Subcutaneous abdominal adipose tissue (tissue), 5 donors: Measurements from ENCODE around the gene WNK2.
"Not testable (repeated sequence)": the region's sequence is repeated elsewhere in the genome, so short reads cannot be mapped to it uniquely, and the experiment has no call there.

Experiments used
- H3K27ac ChIP-seq: one replicate; pipeline ENCODE4 v1.7.0; 2013; ENCODE audit warnings: low read depth, mild to moderate bottlenecking, inconsistent platforms, low read length, moderate library complexity
- H3K27me3 ChIP-seq, 5 donors: one replicate each; pipeline ENCODE4 v1.7.0; 2013; ENCODE audit warnings: low read length in 5 of 5, inconsistent platforms in 1 of 5; ENCODE audit not compliant: control insufficient read depth in 5 of 5, insufficient read depth in 4 of 5
- H3K36me3 ChIP-seq, 5 donors: one replicate each; pipeline ENCODE4 v1.7.0; 2013; ENCODE audit warnings: low read length in 5 of 5; ENCODE audit not compliant: control insufficient read depth in 5 of 5, insufficient read depth in 5 of 5
- H3K4me1 ChIP-seq, 5 donors: one replicate each; pipeline ENCODE4 v1.7.0; 2013; ENCODE audit warnings: low read length in 5 of 5, mild to moderate bottlenecking in 3 of 5, moderate library complexity in 1 of 5; ENCODE audit not compliant: control insufficient read depth in 5 of 5, insufficient read depth in 5 of 5
- H3K4me3 ChIP-seq, 5 donors: one replicate each; pipeline ENCODE4 v1.7.0; 2013; ENCODE audit warnings: low read length in 5 of 5, low read depth in 1 of 5
- H3K9ac ChIP-seq, 5 donors: one replicate each; pipeline ENCODE4 v1.7.0; 2013; ENCODE audit warnings: low read length in 5 of 5, mild to moderate bottlenecking in 4 of 5, moderate library complexity in 3 of 5
- H3K9me3 ChIP-seq, 5 donors: one replicate each; pipeline ENCODE4 v1.7.0; 2013; ENCODE audit warnings: low read length in 5 of 5; ENCODE audit not compliant: control insufficient read depth in 5 of 5
- donor health status: healthy.
- donor health status: healthy.
- donor health status: healthy.
- donor health status: healthy.
- donor health status: healthy.

The WNK2 gene

DNA sequence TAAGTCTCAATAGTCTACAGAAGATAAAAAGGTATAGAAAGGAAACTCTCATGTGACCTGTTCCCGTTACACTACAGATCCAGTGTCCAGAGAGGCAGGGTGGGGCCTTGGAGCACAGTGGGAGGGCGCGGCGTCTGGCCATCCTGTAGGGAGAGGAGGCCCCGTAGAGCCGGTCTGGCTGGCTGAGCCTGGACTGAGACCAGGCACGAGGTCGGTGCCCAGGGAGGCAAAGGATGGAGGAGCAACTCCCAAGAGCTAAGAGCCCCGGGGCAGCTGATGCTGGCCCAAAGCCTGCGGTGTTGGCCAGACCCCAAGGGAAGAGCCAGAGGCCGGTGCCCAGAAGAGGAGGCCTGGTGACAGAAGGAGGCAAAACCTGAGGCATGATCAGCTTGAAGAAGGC lies 158.5 kb downstream of the WNK2 start:
- not testable (repeated sequence) for H3K36me3 ChIP-seq, H3K9ac ChIP-seq, H3K4me3 ChIP-seq, H3K27ac ChIP-seq
- Histone ChIP-seq H3K9me3 (peaks cover 0 to 12% (median 9%) of the 10 kb centered on the region in 5 donors), H3K4me1 (peaks cover 0 to 12% (median 10%) of the 10 kb centered on the region in 5 donors), H3K27me3 (peaks cover 5 to 18% (median 14%) of the 10 kb centered on the region in 5 donors)

- Histone ChIP-seq H3K4me1 (peaks cover 0 to 12% (median 10%) of the 10 kb centered on the region in 5 donors), H3K36me3 (no peaks in the 10 kb centered on the region), H3K27ac (no peak overlapping the region), H3K9me3 (peaks cover 0 to 2% (median 1%) of the 10 kb centered on the region in 5 donors), H3K4me3 (no peak overlapping the region), H3K9ac (no peak overlapping the region), H3K27me3 (peaks cover 5 to 18% (median 14%) of the 10 kb centered on the region in 5 donors)
Observed at GRCh38 chr9:93343663-93344062, 159.7 kb downstream of the WNK2 start.

DNA sequence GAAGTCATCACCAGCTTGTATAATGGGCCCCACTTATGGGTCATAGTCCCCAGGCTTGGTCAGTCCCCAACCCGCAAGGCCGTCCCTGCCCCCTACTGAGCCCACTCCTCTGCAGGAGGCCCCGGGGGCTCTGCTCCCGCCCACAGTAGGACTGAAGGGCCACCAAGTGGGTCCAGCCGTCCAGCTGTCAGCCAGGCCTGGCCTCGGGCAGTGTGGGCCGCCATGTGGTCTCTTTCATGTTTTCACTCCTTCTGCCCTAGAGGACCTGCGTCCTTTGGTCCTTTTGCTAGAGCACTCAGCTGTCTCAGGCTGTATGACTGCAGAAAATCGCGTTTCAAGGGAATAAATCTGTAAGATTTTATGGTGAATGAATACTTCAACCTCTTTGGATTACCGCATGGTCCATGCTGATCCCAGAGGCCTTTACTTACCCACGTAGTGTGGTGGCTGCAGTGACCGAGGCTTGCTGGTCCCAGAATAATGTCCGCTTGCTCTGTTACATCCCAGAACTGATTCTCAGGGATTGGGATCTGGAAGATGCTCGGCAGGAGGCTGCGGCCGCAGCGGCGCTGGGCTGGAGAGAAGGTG lies 161.8 kb downstream of the WNK2 start:
- no peaks in the 10 kb centered on the region for H3K36me3 ChIP-seq
- peaks cover 0 to 12% (median 10%) of the 10 kb centered on the region in 5 donors for H3K4me1 ChIP-seq
- H3K9me3 ChIP-seq, result no peaks in the 10 kb centered on the region
- H3K9ac ChIP-seq, result no peak overlapping the region
- H3K4me3 ChIP-seq, result peak overlapping the region in 4 of 5 donors; percentile 44 to 62 (median 56)
- peaks cover 5 to 14% (median 12%) of the 10 kb centered on the region in 5 donors for H3K27me3 ChIP-seq
- no peak overlapping the region for H3K27ac ChIP-seq

GRCh38 chr9:93346231-93347112 lies 162.5 kb downstream of the WNK2 start:
- no peaks in the 10 kb centered on the region for H3K36me3 ChIP-seq
- peak overlapping the region in 2 of 5 donors; percentile 47 to 58 for H3K9ac ChIP-seq
- peak overlapping the region in 4 of 5 donors; percentile 44 to 62 (median 56) for H3K4me3 ChIP-seq

DNA sequence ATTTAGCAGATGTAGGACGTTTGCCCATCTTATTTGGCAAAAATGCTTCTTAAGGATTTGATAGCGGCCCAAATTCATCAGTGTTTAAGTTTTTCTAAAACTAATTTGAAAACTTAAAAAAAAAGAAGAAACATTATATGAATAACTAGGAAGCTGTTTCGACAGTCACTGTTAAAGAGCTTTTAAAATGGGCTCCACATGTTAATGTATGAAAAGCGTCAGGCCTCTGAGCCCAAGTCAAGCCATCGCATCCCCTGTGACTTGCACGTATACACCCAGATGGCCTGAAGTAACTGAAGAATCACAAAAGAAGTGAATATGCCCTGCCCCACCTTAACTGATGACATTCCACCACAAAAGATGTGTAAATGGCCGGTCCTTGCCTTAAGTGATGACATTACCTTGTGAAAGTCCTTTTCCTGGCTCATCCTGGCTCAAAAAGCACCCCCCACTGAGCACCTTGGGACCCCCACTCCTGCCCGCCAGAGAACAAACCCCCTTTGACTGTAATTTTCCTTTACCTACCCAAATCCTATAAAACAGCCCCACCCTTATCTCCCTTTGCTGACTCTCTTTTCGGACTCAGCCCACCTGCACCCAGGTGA lies 163.5 kb downstream of the WNK2 start:
- H3K9me3 ChIP-seq, result not testable (repeated sequence)

More at GRCh38 chr9:93346231-93347112, 162.5 kb downstream of the WNK2 start:
- Histone ChIP-seq H3K27ac (no peak overlapping the region), H3K4me1 (peaks cover 0 to 12% (median 10%) of the 10 kb centered on the region in 5 donors), H3K9me3 (no peaks in the 10 kb centered on the region), H3K27me3 (peaks cover 5 to 14% (median 12%) of the 10 kb centered on the region in 5 donors)

GRCh38 chr9:93353413-93354310 lies 169.7 kb downstream of the WNK2 start:
- not testable (repeated sequence) for H3K9ac ChIP-seq, H3K36me3 ChIP-seq, H3K27ac ChIP-seq, H3K27me3 ChIP-seq, H3K9me3 ChIP-seq, H3K4me3 ChIP-seq, H3K4me1 ChIP-seq

More for the DNA sequence above, 163.5 kb downstream of the WNK2 start:
- not testable (repeated sequence) for H3K4me3 ChIP-seq, H3K36me3 ChIP-seq, H3K9ac ChIP-seq, H3K27ac ChIP-seq
- H3K4me1 ChIP-seq, result peaks cover 0 to 12% (median 10%) of the 10 kb centered on the region in 5 donors
- peaks cover 5 to 14% (median 12%) of the 10 kb centered on the region in 5 donors for H3K27me3 ChIP-seq

GRCh38 chr9:93354451-93354850 lies 170.5 kb downstream of the WNK2 start:
- H3K4me1 ChIP-seq, result no peaks in the 10 kb centered on the region
- no peak overlapping the region for H3K9ac ChIP-seq
- H3K36me3 ChIP-seq, result no peaks in the 10 kb centered on the region
- no peaks in the 10 kb centered on the region for H3K9me3 ChIP-seq
- no peak overlapping the region for H3K27ac ChIP-seq
- H3K4me3 ChIP-seq, result no peak overlapping the region
- H3K27me3 ChIP-seq, result no peaks in the 10 kb centered on the region

DNA sequence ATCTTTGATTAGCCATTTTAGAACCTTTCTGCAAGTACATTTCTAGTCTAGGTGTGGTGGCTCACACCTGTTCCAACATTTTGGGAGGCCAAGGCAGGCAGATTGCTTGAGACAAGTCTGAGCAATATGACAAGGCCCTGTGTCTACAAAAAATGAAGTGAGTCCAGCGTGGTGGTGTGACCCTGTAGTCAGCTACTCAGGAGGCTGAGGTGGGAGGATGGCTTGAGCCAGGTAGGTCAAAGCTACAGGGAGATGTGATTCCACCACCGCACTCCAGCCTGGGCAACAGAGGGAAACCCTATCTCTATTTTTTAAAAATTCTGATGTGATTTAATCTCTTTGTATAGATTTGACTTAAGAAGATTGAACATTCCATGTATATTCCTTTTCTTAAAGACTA lies 171.9 kb downstream of the WNK2 start:
- H3K27me3 ChIP-seq, result no peaks in the 10 kb centered on the region
- no peak overlapping the region for H3K4me3 ChIP-seq
- no peaks in the 10 kb centered on the region for H3K4me1 ChIP-seq
- H3K36me3 ChIP-seq, result no peaks in the 10 kb centered on the region
- H3K9me3 ChIP-seq, result peaks cover 0 to 10% (median 4%) of the 10 kb centered on the region in 5 donors
- H3K27ac ChIP-seq, result no peak overlapping the region
- no peak overlapping the region for H3K9ac ChIP-seq

- peaks cover 0 to 18% (median 15%) of the 10 kb centered on the region in 5 donors for H3K9me3 ChIP-seq
- no peak overlapping the region for H3K9ac ChIP-seq
- no peak overlapping the region for H3K4me3 ChIP-seq
- no peaks in the 10 kb centered on the region for H3K4me1 ChIP-seq
- no peaks in the 10 kb centered on the region for H3K36me3 ChIP-seq
- H3K27ac ChIP-seq, result no peak overlapping the region
- no peaks in the 10 kb centered on the region for H3K27me3 ChIP-seq
Observed at GRCh38 chr9:93357649-93358048, 173.7 kb downstream of the WNK2 start.
